GM21529 (cell line): ENCODE data around the gene FRS2.

Source experiments
- ATAC-seq: cut with Tn5 transposase; IDR thresholded peaks from one replicate; pipeline ENCODE4 v1.9.1; 2021; ENCODE audit not compliant: unreplicated experiment

The FRS2 gene

GRCh38 chr12:69500631-69501030 is 30.4 kb downstream of the FRS2 start:
- ATAC-seq: no peak

GRCh38 chr12:69501154-69501895 is 31.1 kb downstream of the FRS2 start:
- no peak for ATAC-seq

DNA sequence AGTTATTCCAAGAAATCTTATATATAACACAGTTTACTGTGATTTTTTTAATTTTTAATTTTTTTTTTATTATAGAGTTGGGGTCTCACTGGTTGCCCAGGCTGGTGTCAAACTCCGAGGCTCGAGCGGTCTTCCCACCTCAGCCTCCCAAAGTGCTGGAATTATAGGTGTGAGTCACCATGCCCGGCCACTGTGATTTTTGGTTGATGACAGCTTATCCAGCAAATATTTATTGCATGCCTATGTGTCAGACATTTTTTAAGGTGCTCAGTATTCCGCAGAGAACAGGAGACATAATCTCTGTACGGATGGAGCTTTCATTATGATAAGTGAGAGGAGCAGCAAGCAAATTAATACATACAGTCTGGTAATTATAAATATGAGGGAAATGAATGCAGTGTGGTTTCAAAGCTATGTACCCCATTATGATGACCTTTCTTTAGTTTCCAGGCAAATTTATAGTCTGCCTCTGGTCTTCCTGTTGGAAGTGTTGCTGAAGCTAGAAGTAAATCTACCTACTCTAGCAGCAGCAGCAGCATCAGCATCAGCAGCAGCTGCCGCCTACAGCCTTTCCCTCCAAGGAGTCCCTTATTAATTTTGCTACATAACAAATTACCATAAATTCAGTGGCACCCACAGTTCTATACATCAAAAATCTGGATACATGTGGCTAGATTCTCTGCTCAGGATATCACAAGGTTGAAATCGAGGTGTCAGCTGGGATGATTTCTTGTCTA is 32.3 kb downstream of the FRS2 start:
- no peak for ATAC-seq

- no peak for ATAC-seq
These were observed 37.9 kb downstream of the FRS2 start for GRCh38 chr12:69508091-69508490.

GRCh38 chr12:69508621-69509020 is 38.4 kb downstream of the FRS2 start:
- no peak for ATAC-seq

DNA sequence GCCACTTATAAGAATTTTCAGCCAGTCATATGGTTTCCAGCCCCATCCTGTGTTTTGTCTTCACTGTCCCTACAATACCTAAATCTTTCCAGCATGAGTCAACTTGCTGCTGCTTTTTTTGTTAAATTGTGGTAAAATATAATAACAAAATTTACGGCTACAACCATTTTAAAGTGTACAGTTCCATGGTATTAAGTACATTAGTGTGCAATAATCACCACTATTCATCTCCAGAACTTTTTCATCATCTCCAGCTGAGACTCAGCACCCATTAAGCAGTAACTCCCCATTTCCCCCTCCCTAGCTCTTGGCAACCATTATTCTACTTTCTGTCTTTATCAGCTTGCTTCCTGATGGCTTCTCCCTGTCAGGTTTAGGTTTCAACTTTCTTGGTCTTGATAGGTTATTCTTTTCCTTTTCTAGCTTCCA is 39.1 kb downstream of the FRS2 start:
- no peak for ATAC-seq

GRCh38 chr12:69509904-69510827 is 40.0 kb downstream of the FRS2 start:
- ATAC-seq: no peak

DNA sequence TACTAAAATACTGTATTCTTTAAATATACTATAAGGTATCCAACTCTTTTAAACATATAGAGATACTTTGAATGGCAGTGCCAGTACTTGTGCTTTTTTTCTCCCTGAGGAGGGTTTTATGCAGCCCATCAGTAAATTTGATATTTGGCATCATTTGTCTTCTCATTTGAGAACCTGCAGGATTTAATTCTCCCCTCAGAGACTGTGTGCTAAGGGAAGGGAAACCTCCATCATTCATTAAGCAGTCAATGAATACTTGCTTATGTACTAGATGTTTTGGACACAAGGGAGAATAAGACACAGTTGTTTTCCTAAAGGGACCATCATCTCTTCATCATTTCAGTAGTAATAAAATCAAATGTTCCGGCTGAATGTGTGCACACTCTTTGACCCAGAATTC is 40.8 kb downstream of the FRS2 start:
- no peak for ATAC-seq

- ATAC-seq: no peak
These were observed 41.5 kb downstream of the FRS2 start for GRCh38 chr12:69511469-69512267.

DNA sequence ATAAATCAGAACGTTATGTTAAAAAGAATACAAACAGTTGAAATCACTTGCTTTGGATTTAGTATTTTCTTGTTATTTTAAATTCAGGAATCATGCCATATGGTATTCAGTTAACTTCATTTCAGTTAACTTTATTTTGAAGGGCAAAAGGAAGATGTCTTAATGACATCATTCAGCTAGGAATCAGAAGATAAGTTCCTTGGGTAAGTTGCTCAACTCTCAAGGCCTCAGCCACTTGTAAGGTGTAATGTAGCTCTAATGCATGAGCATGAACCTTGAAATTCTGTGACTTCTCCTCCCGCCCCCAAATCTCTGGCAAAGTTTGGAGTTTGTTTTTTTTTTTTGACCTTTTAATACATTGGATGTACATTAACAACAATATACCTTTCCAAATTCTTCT is 42.6 kb downstream of the FRS2 start:
- no peak for ATAC-seq

- ATAC-seq: no peak
These were observed 43.1 kb downstream of the FRS2 start for GRCh38 chr12:69513297-69513696.

DNA sequence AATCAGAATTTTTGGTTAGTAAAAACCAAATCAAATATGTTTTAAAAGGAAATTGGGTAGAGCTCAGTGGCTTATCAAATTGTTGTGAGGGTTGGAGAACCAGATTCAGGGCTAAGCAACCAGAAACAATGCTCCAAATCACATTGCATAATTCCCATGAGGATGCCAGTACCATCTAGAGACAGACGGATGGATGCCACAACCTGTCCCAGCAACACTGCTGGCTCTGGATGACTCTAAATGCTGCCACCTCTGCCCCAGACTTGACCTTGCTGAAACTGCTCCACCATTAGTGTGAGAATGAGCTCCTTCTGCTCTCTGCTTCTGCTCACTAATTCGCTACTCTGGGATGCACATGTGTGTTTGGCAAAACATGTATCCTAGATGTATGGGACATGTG is 43.9 kb downstream of the FRS2 start:
- no peak for ATAC-seq

- no peak for ATAC-seq
These were observed 44.7 kb downstream of the FRS2 start for GRCh38 chr12:69514845-69515244.

GRCh38 chr12:69515394-69515930 is 45.3 kb downstream of the FRS2 start:
- no peak for ATAC-seq

- no peak for ATAC-seq
These were observed 46.8 kb downstream of the FRS2 start for GRCh38 chr12:69516950-69517349.

DNA sequence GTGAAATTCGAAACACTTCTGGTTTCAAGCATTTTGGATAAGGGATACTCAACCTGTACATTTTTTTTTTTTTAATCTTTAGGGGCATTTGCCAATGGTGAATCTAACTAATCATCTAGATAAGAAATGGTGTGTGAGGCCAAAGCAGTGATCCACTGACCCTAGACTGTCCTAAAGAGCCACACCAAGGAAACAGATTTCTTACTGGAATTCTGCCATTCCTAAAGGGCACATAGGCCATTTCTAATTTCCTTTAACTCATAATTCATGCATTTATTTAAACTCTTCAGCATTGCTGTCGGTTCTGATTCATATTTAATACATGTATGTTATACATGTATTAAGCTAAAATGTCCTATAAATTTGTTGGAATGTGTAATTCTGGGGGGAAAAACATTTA is 47.2 kb downstream of the FRS2 start:
- ATAC-seq: no peak

DNA sequence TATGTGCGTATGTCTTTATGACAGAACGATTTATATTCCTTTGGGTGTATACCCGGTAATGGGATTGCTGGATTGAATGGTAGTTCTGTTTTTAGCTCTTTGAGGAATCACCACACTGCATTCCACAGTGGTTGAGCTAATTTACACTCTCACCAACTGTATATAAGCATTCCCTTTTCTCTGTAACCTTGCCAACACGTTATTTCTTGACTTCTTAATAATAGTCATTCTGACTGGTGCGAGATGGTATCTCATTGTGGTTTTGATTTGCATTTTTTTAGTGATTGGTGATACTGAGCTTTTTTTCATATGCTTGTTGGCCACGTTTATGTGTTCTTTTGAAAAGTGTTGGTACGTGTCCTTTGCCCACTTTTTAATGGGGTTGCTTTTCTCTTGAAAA is 49.7 kb downstream of the FRS2 start:
- ATAC-seq: no peak

GRCh38 chr12:69523433-69524330 is 53.5 kb downstream of the FRS2 start:
- no peak for ATAC-seq

- no peak for ATAC-seq
These were observed 54.1 kb downstream of the FRS2 start for GRCh38 chr12:69524331-69524630.
